Central memory CD8-positive, alpha-beta T cell (primary cell): Measurements from ENCODE around the gene KCNIP4.

Experiments used
- ATAC-seq: fragments of 150-1000 bp; cut with Tn5 transposase; replicated peaks from 2 replicates; pipeline ENCODE4 v1.10.0; 2022; ENCODE audit warnings: mild to moderate bottlenecking, moderate FRiP score, moderate number of reproducible peaks; ENCODE audit not compliant: poor library complexity, severe bottlenecking; ENCODE audit errors: extremely low read depth
- DNase-seq, 2 donors: peaks; one replicate each; pipeline ENCODE4 v3.0.0; 2021; ENCODE audit warnings: low spot score in 2 of 2
- H3K27ac Mint-ChIP-seq: one replicate; pipeline ENCODE4 v1.8.0; 2022; ENCODE audit warnings: low read depth, mild to moderate bottlenecking, moderate library complexity, mixed read lengths
- H3K27me3 Mint-ChIP-seq: one replicate; pipeline ENCODE4 v1.8.0; 2022; ENCODE audit warnings: mixed read lengths
- H3K36me3 Mint-ChIP-seq: one replicate; pipeline ENCODE4 v1.8.0; 2022; ENCODE audit warnings: mild to moderate bottlenecking, moderate library complexity, mixed read lengths; ENCODE audit not compliant: insufficient read depth
- H3K4me1 Mint-ChIP-seq: one replicate; pipeline ENCODE4 v1.8.0; 2022; ENCODE audit warnings: mixed read lengths
- H3K4me3 Mint-ChIP-seq: one replicate; pipeline ENCODE4 v1.8.0; 2022; ENCODE audit warnings: mild to moderate bottlenecking, moderate library complexity, mixed read lengths
- H3K9me3 Mint-ChIP-seq: one replicate; pipeline ENCODE4 v1.8.0; 2022; ENCODE audit warnings: mixed read lengths

KCNIP4 gene

GRCh38 chr4:20870436-20870835 lies 1078.1 kb downstream of the KCNIP4 start:
- no peak overlapping the region for H3K27ac Mint-ChIP-seq
- no peaks in the 10 kb centered on the region for H3K4me1 Mint-ChIP-seq
- H3K4me3 Mint-ChIP-seq: no peak overlapping the region
- DNase-seq: no peak
- no peaks in the 10 kb centered on the region for H3K27me3 Mint-ChIP-seq
- ATAC-seq: no peak
- peaks cover 17% of the 10 kb centered on the region for H3K9me3 Mint-ChIP-seq
- H3K36me3 Mint-ChIP-seq: no peaks in the 10 kb centered on the region

GRCh38 chr4:20868108-20868507 lies 1080.5 kb downstream of the KCNIP4 start:
- H3K27me3 Mint-ChIP-seq: no peaks in the 10 kb centered on the region
- no peaks in the 10 kb centered on the region for H3K36me3 Mint-ChIP-seq
- H3K4me1 Mint-ChIP-seq: no peaks in the 10 kb centered on the region
- H3K4me3 Mint-ChIP-seq: no peak overlapping the region
- H3K9me3 Mint-ChIP-seq: peaks cover 10% of the 10 kb centered on the region
- ATAC-seq (no peak), DNase-seq (no peak)
- no peak overlapping the region for H3K27ac Mint-ChIP-seq

- no peak for ATAC-seq
- no peaks in the 10 kb centered on the region for H3K27me3 Mint-ChIP-seq
These were observed 1087.7 kb downstream of the KCNIP4 start for GRCh38 chr4:20860878-20861277.

GRCh38 chr4:20859097-20859781 lies 1089.3 kb downstream of the KCNIP4 start:
- Mint-ChIP-seq H3K9me3 (peaks cover 9% of the 10 kb centered on the region), H3K27me3 (no peaks in the 10 kb centered on the region), H3K4me3 (no peak overlapping the region), H3K36me3 (no peaks in the 10 kb centered on the region), H3K27ac (no peak overlapping the region), H3K4me1 (no peaks in the 10 kb centered on the region)
- ATAC-seq (no peak), DNase-seq (no peak)

More at GRCh38 chr4:20860878-20861277, 1087.7 kb downstream of the KCNIP4 start:
- no peak overlapping the region for H3K27ac Mint-ChIP-seq
- DNase-seq: no peak
- peaks cover under 1% of the 10 kb centered on the region for H3K9me3 Mint-ChIP-seq
- H3K4me1 Mint-ChIP-seq: no peaks in the 10 kb centered on the region
- no peak overlapping the region for H3K4me3 Mint-ChIP-seq
- H3K36me3 Mint-ChIP-seq: no peaks in the 10 kb centered on the region

GRCh38 chr4:20857081-20857480 lies 1091.5 kb downstream of the KCNIP4 start:
- no peak overlapping the region for H3K27ac Mint-ChIP-seq
- no peak overlapping the region for H3K4me3 Mint-ChIP-seq
- H3K9me3 Mint-ChIP-seq: peaks cover 13% of the 10 kb centered on the region
- DNase-seq: no peak
- no peaks in the 10 kb centered on the region for H3K36me3 Mint-ChIP-seq
- no peak for ATAC-seq
- H3K4me1 Mint-ChIP-seq: no peaks in the 10 kb centered on the region
- no peaks in the 10 kb centered on the region for H3K27me3 Mint-ChIP-seq

- no peaks in the 10 kb centered on the region for H3K4me1 Mint-ChIP-seq
- ATAC-seq (no peak), DNase-seq (no peak)
- H3K9me3 Mint-ChIP-seq: peaks cover 23% of the 10 kb centered on the region
- H3K27me3 Mint-ChIP-seq: no peaks in the 10 kb centered on the region
- no peaks in the 10 kb centered on the region for H3K36me3 Mint-ChIP-seq
- H3K27ac Mint-ChIP-seq: no peak overlapping the region
- H3K4me3 Mint-ChIP-seq: no peak overlapping the region
These were observed 1101.3 kb downstream of the KCNIP4 start for GRCh38 chr4:20847124-20847747.

GRCh38 chr4:20844311-20844710 lies 1104.3 kb downstream of the KCNIP4 start:
- H3K36me3 Mint-ChIP-seq: no peaks in the 10 kb centered on the region
- no peaks in the 10 kb centered on the region for H3K27me3 Mint-ChIP-seq
- H3K4me3 Mint-ChIP-seq: no peak overlapping the region
- DNase-seq: no peak
- H3K9me3 Mint-ChIP-seq: peaks cover 11% of the 10 kb centered on the region
- ATAC-seq: no peak
- no peak overlapping the region for H3K27ac Mint-ChIP-seq
- H3K4me1 Mint-ChIP-seq: no peaks in the 10 kb centered on the region

- Mint-ChIP-seq H3K27ac (no peak overlapping the region), H3K4me3 (no peak overlapping the region), H3K4me1 (no peaks in the 10 kb centered on the region), H3K27me3 (no peaks in the 10 kb centered on the region), H3K9me3 (peaks cover 11% of the 10 kb centered on the region), H3K36me3 (no peaks in the 10 kb centered on the region)
- ATAC-seq: no peak
- DNase-seq: no peak
These were observed 1107.9 kb downstream of the KCNIP4 start for GRCh38 chr4:20840648-20841190.

- Mint-ChIP-seq H3K4me3 (no peak overlapping the region), H3K9me3 (peaks cover 5% of the 10 kb centered on the region), H3K36me3 (no peaks in the 10 kb centered on the region), H3K27ac (no peak overlapping the region), H3K27me3 (no peaks in the 10 kb centered on the region), H3K4me1 (no peaks in the 10 kb centered on the region)
- ATAC-seq: no peak
- no peak for DNase-seq
These were observed 1108.6 kb downstream of the KCNIP4 start for GRCh38 chr4:20839957-20840356.

GRCh38 chr4:20838476-20838875 lies 1110.1 kb downstream of the KCNIP4 start:
- H3K36me3 Mint-ChIP-seq: no peaks in the 10 kb centered on the region
- ATAC-seq (no peak), DNase-seq (no peak)
- H3K9me3 Mint-ChIP-seq: peaks cover 5% of the 10 kb centered on the region
- no peak overlapping the region for H3K27ac Mint-ChIP-seq
- no peaks in the 10 kb centered on the region for H3K4me1 Mint-ChIP-seq
- no peak overlapping the region for H3K4me3 Mint-ChIP-seq
- H3K27me3 Mint-ChIP-seq: no peaks in the 10 kb centered on the region

GRCh38 chr4:20832826-20833225 lies 1115.7 kb downstream of the KCNIP4 start:
- no peak for DNase-seq

GRCh38 chr4:20831746-20832145 lies 1116.8 kb downstream of the KCNIP4 start:
- DNase-seq (no peak), ATAC-seq (no peak)
- no peaks in the 10 kb centered on the region for H3K27me3 Mint-ChIP-seq
- H3K27ac Mint-ChIP-seq: no peak overlapping the region
- H3K4me3 Mint-ChIP-seq: no peak overlapping the region
- peaks cover 5% of the 10 kb centered on the region for H3K9me3 Mint-ChIP-seq
- H3K4me1 Mint-ChIP-seq: no peaks in the 10 kb centered on the region
- no peaks in the 10 kb centered on the region for H3K36me3 Mint-ChIP-seq

More at GRCh38 chr4:20832826-20833225, 1115.7 kb downstream of the KCNIP4 start:
- no peaks in the 10 kb centered on the region for H3K36me3 Mint-ChIP-seq
- no peak overlapping the region for H3K27ac Mint-ChIP-seq
- no peak overlapping the region for H3K4me3 Mint-ChIP-seq
- H3K9me3 Mint-ChIP-seq: peaks cover 5% of the 10 kb centered on the region
- H3K27me3 Mint-ChIP-seq: no peaks in the 10 kb centered on the region
- no peaks in the 10 kb centered on the region for H3K4me1 Mint-ChIP-seq
- no peak for ATAC-seq
